GM21515 (cell line): Measurements from ENCODE around the gene CTNS.

ENCODE experiments used
- ATAC-seq: cut with Tn5 transposase; IDR thresholded peaks from one replicate; pipeline ENCODE4 v1.9.1; 2021; ENCODE audit not compliant: unreplicated experiment

Gene CTNS

GRCh38 chr17:3657874-3658783, 21.6 kb downstream of the CTNS start:
- no peak for ATAC-seq

GRCh38 chr17:3658784-3659449, 22.4 kb downstream of the CTNS start:
- no peak for ATAC-seq

- no peak for ATAC-seq
Observed at GRCh38 chr17:3659541-3660111, 23.1 kb downstream of the CTNS start.

- ATAC-seq: no peak
Observed at GRCh38 chr17:3660311-3660891, 23.8 kb downstream of the CTNS start.

GRCh38 chr17:3663102-3664011, 26.8 kb downstream of the CTNS start:
- ATAC-seq: no peak

GRCh38 chr17:3665834-3666233, 29.3 kb downstream of the CTNS start:
- ATAC-seq: no peak

- no peak for ATAC-seq
Observed at GRCh38 chr17:3666516-3666915, 30.0 kb downstream of the CTNS start.

GRCh38 chr17:3667366-3668278, 31.1 kb downstream of the CTNS start:
- peak; percentile 4 for ATAC-seq

- peak; percentile 86 for ATAC-seq
Observed at GRCh38 chr17:3668279-3669084, 31.9 kb downstream of the CTNS start, which contains the start of the genes EMC6 and TAX1BP3. EMC6 (plus strand) TSS chr17:3668812; CDS start chr17:3669147, 335 bp downstream. TAX1BP3 (minus strand) TSS chr17:3668578; CDS start chr17:3668526, 52 bp downstream.

GRCh38 chr17:3669085-3669347, 32.5 kb downstream of the CTNS start:
- no peak for ATAC-seq

GRCh38 chr17:3669548-3669947, 33.0 kb downstream of the CTNS start:
- ATAC-seq: no peak

GRCh38 chr17:3672571-3672970, 36.0 kb downstream of the CTNS start:
- ATAC-seq: no peak

GRCh38 chr17:3675886-3676285, 39.3 kb downstream of the CTNS start:
- ATAC-seq: no peak

- no peak for ATAC-seq
Observed at GRCh38 chr17:3678095-3678820, 41.7 kb downstream of the CTNS start.

GRCh38 chr17:3678821-3679530, 42.4 kb downstream of the CTNS start:
- no peak for ATAC-seq

GRCh38 chr17:3679531-3680126, 43.1 kb downstream of the CTNS start:
- ATAC-seq: no peak

- no peak for ATAC-seq
Observed at GRCh38 chr17:3681057-3681456, 44.5 kb downstream of the CTNS start.
